H1 (cell line): ENCODE data around the gene KDF1.

Experiments
- BACH1 ChIP-seq: IDR thresholded peaks from 2 replicates; pipeline ENCODE4 v1.6.1; 2012; ENCODE audit warnings: low read length, improper control_type of control experiment
- BRCA1 ChIP-seq: IDR thresholded peaks from 2 replicates; pipeline ENCODE4 v1.6.1; 2012; ENCODE audit warnings: low read depth, low read length, improper control_type of control experiment
- CTCF ChIP-seq, 3 experiments: IDR thresholded peaks; 1 replicate in 2 of 3; 2 replicates in 1 of 3; pipeline versions ENCODE4 v1.5.1 to v1.6.1; 2011; ENCODE audit warnings: low read length in 3 of 3, mild to moderate bottlenecking in 3 of 3, inconsistent platforms in 2 of 3, low read depth in 1 of 3, moderate library complexity in 1 of 3; ENCODE audit not compliant: insufficient read depth in 1 of 3; ENCODE audit errors: control extremely low read depth in 1 of 3
- EP300 ChIP-seq, 2 experiments: IDR thresholded peaks; 1 replicate in 1 of 2; 2 replicates in 1 of 2; pipeline ENCODE4 v1.6.1; 2011 to 2012; ENCODE audit warnings: low read depth in 2 of 2, low read length in 2 of 2, mild to moderate bottlenecking in 2 of 2, borderline replicate concordance in 1 of 2, inconsistent platforms in 1 of 2, moderate library complexity in 1 of 2
- EZH2 ChIP-seq: fragments of 200-600 bp; sonication (generic); IDR thresholded peaks from 2 replicates; pipeline ENCODE4 v1.7.1; 2012; ENCODE audit warnings: low read depth, mild to moderate bottlenecking, moderate library complexity, low read length, inconsistent platforms; ENCODE audit not compliant: severe bottlenecking
- JUND ChIP-seq: IDR thresholded peaks from 2 replicates; pipeline ENCODE4 v1.6.1; 2011; ENCODE audit warnings: mild to moderate bottlenecking, improper control_type of control experiment, low read length
- POLR2AphosphoS5 ChIP-seq: IDR thresholded peaks from 2 replicates; pipeline ENCODE4 v1.6.1; 2011; ENCODE audit warnings: low read depth, low read length
- RAD21 ChIP-seq, 2 experiments: IDR thresholded peaks in 1 of 2; conservative IDR thresholded peaks in 1 of 2; 2 replicates each; pipeline ENCODE4 v1.6.1; 2011; ENCODE audit warnings: low read depth in 2 of 2, low read length in 2 of 2, improper control_type of control experiment in 1 of 2, inconsistent platforms in 1 of 2, mild to moderate bottlenecking in 1 of 2, moderate library complexity in 1 of 2
- RNF2 ChIP-seq: fragments of 200-900, 300-1000 bp; sonication (generic); IDR thresholded peaks from 2 replicates; pipeline ENCODE4 v1.7.1; 2016; ENCODE audit warnings: borderline replicate concordance, low read depth, mild to moderate bottlenecking, antibody characterized with exemption, low read length; ENCODE audit not compliant: poor library complexity, severe bottlenecking; ENCODE audit errors: missing control alignments
- TAF1 ChIP-seq: IDR thresholded peaks from 2 replicates; pipeline ENCODE4 v1.6.1; 2011; ENCODE audit warnings: mild to moderate bottlenecking, low read depth, low read length
- TCF12 ChIP-seq: IDR thresholded peaks from 2 replicates; pipeline ENCODE4 v1.6.1; 2011; ENCODE audit warnings: low read depth, mild to moderate bottlenecking, low read length
- TF ChIP-seq, protein P1 (sequence below): IDR thresholded peaks from 2 replicates; pipeline ENCODE4 v1.6.1; 2011; ENCODE audit warnings: low read length, improper control_type of control experiment
- TF ChIP-seq, protein P2 (sequence below): IDR thresholded peaks from 2 replicates; pipeline ENCODE4 v1.6.1; 2012; ENCODE audit warnings: inconsistent platforms

DNA sequence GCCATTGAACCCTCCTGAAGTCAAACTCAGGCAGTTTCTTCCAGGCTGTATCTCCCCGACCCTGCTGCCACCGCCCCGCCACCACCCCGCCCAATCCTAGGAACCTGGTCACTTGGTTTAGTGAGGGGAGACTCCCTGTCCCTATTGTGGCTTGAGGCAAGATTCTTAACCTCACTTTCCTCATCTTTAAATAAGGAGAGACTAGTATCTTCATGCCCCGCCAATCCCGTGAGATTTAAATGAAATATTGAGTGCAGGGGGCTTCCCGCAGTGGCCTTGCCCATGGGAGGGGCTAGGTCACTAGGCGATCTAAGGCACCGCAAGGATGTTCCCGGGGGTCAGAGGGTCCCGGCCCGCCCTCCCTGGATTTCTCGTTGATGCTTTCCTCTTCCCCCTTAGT, 998 bp downstream of the KDF1 start:
- TF ChIP-seq JUND, result no peak
- TF ChIP-seq TAF1, result no peak
- no peak for TF ChIP-seq CTCF (IDR thresholded peaks at IDR 0.05; ENCODE audit: control extremely low read depth in 1 of 3, insufficient read depth in 1 of 3, low read depth in 1 of 3, low read length in 3 of 3)
- TF ChIP-seq POLR2AphosphoS5, result no peak
- TF ChIP-seq TCF12, result no peak
- no peak for TF ChIP-seq RNF2
- TF ChIP-seq EP300 (IDR thresholded peaks at IDR 0.05; ENCODE audit: borderline replicate concordance in 1 of 2, low read depth in 2 of 2, low read length in 2 of 2), result no peak
- TF ChIP-seq, protein P1, sequence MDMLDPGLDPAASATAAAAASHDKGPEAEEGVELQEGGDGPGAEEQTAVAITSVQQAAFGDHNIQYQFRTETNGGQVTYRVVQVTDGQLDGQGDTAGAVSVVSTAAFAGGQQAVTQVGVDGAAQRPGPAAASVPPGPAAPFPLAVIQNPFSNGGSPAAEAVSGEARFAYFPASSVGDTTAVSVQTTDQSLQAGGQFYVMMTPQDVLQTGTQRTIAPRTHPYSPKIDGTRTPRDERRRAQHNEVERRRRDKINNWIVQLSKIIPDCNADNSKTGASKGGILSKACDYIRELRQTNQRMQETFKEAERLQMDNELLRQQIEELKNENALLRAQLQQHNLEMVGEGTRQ, result no peak
- TF ChIP-seq BACH1, result no peak
- TF ChIP-seq EZH2, result no peak
- TF ChIP-seq, protein P2, sequence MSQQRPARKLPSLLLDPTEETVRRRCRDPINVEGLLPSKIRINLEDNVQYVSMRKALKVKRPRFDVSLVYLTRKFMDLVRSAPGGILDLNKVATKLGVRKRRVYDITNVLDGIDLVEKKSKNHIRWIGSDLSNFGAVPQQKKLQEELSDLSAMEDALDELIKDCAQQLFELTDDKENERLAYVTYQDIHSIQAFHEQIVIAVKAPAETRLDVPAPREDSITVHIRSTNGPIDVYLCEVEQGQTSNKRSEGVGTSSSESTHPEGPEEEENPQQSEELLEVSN, result no peak
- TF ChIP-seq RAD21 (IDR thresholded peaks at IDR 0.05 in 1 of 2, conservative IDR thresholded peaks at IDR 0.05 in 1 of 2; ENCODE audit: low read depth in 2 of 2, low read length in 2 of 2), result no peak
- no peak for TF ChIP-seq BRCA1
